NCI-H345 (cell line): ENCODE results near the gene FEZF1.

Source experiments
- DNase-seq: peaks from one replicate; lab custom pipeline; 2025; lab: John Stamatoyannopoulos, UW

Gene FEZF1

DNA sequence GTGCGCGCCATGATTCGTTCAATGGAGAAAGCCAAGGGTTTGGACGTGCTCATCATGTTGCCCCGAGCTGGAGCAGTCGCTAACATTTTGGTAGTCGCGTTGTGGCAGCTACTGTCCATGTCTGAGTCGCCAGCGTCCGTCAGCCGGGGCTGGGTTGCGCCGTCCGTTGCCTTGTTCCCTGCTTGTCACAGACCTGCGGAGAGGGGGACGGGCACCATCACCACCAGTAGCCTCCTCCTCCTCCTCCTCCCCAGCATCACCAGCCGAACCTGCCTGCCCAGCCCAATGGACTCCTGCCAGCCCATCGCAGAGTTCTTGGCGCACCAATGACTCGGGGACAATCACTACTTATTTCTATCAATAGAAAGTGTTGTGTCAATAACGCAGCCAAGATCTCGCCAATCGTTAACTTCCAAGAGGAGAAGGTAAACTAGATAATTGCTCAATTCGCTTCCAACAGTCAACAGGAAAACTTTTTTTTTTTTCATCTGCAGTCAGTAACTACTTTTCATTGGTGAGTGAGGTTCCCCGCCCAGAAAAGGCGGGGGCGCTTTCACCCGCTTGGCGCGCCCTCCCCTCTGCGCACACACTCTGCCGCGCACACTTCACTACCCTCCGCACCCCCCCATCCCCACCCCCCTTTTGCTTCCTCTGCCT, at the start of gene FEZF1:
Gene FEZF1, minus strand, starts transcription at position 432 of the 657 bp plus-strand sequence. Its CDS starts 313 bp downstream, at position 119.
- DNase-seq, result peak; percentile 67

GRCh38 chr7:122352454-122352853, 47.9 kb upstream of the FEZF1 start:
- no peak for DNase-seq

DNA sequence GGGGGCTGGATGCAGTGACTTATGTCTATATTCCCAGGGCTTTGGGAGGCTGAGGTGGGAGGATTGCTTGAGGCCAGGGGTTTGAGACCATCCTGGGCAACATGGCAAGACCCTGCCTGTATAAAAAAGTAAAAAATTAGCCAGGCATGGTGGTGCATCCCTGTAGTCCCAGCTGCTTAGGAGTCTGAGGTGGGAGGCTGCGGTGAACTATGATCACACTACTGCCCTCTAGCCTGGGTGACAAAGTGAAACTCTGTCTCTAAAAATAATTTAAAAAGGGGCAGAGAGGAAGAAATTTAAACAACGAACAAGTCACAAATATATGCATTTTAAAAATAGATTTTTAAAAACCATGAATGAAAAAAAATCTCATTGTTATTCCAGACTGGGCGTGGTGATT, 46.2 kb upstream of the FEZF1 start:
- DNase-seq, result no peak

- DNase-seq, result no peak
Measured at GRCh38 chr7:122344303-122344620, 39.7 kb upstream of the FEZF1 start.

- DNase-seq, result no peak
Measured at GRCh38 chr7:122343601-122344302, 39.2 kb upstream of the FEZF1 start.

- no peak for DNase-seq
Measured at GRCh38 chr7:122340427-122340826, 35.9 kb upstream of the FEZF1 start.

GRCh38 chr7:122339145-122339904, 34.8 kb upstream of the FEZF1 start:
- DNase-seq, result no peak

DNA sequence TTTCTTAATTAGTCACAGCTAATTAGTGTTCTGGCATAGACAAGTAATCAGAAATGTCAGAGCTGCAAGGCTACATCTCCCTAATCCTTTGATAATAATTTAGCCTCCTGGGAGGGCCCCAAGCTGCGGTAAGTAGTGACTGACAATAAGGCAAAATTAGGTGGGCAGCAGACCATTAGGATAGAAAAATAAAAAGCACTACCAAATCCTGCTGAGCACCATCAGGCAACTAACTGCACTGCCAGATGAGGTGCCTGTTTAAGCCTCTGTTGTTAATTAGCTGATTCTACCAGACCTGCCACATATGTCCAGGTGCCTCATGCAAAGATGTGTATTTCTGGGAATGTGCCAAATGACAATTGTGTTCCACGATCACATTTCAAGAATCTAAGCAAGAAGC, 32.5 kb upstream of the FEZF1 start:
- no peak for DNase-seq

DNA sequence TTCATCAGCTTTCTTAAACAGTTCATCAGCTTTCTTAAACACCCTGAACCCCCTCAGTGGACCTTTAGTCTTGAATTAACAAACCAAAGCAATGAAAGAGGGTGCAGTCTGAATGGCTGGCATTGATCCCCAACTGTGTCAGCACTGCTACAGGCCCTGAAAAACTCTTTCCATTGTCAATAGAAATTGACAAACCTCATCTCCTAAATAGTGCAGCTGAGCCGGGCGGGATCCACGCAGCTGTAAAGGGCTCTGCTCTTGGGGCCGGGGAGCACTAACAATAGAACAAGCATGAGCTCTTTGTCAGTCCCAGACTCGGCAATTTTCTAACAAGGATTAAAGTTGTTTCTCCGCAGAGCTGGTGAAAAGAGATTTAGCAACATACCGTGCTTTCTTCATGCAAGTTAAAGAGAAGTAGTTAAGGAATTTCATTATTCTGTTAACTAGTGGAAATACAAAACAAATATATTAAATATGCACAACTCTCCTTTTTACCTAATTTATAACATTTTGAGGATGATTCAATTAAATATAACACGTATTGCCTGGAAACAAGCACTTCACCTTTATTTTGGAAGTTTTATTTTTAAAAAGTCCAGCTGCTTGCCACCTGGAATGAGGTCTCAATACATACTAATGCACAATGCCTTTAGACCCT, 24.7 kb upstream of the FEZF1 start:
- no peak for DNase-seq

DNA sequence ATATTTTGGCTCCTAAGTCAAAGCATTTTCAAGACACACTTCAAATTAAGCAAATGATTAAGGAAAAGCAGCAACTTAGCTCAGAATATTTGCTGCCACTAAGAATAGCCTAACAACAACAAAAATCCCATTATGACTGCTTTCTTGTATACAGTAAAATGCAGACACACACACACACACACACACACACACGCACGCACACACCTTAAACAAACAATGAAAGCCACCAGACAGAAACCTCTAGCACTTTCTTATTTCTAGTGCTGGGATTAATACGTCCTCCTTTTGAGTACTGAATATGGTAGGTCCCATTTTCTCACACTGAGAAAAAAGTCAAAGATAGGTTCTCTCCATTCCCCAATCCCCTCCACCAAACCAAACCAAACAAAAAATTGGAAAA, 23.4 kb upstream of the FEZF1 start:
- no peak for DNase-seq

- peak; percentile 8 for DNase-seq
Measured at GRCh38 chr7:122316467-122317388, 12.2 kb upstream of the FEZF1 start.

DNA sequence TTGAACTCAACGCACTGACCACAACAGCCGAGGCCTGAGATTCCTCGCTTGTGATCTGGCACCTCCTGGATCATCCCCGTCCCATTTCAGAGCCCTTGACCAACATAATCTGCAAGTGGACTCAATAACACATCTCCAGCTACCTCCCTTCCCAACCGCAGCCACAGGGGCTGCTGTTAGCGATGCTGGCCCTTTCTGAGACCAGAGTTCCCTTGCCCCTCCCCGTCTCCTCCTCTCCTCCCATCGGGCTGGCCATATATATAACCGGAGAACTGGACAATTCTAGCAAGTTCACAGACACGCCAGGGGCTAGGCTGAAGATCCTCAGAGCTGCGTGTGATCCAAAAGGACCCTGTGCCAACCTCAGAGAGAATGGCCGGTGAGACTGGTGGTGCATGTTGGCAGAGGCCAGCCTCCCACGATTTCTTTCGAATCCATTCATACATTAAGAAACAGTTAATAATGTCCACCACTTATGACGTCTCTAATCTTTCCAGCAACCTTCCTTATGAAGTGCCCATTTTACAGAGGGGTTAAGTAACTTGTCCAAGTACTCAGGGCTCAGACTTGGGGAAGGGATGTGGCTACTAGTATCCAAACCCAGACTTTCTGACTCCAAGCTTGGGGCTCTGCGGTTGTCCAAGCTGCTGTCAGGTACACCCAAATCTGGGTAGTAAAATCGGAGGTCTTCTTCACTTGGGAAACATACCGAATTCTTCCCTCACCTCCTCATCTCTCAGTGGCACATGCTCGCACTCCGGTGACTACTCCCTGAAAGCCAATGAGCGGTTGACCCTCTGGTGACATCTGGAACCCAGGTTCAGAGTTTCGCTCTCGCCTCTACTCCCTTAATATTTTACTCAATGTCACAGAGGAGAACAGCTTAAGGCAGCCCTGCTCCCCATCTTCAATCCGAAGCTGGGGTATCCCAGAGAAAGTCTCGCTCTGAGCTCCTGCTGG, 11.2 kb upstream of the FEZF1 start:
- no peak for DNase-seq

DNA sequence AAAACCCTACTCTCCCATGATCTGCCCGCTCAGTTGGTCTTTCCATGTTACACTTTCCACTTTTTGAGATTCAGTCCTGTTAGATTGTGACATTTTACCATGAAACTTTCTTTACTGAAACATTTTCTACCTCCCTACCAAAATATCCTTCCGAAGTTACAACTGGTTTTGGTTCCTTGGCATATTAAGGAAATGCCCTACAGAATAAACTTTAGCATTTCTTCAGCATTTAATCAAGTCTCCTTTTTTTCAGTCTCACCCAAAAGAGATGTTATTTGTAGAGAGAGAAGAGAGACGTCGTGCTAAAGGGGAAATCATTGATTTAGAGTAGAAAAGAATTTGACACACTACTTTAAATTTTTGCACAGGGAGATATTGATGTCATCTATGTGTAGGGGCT, 9.7 kb upstream of the FEZF1 start:
- DNase-seq, result no peak

DNA sequence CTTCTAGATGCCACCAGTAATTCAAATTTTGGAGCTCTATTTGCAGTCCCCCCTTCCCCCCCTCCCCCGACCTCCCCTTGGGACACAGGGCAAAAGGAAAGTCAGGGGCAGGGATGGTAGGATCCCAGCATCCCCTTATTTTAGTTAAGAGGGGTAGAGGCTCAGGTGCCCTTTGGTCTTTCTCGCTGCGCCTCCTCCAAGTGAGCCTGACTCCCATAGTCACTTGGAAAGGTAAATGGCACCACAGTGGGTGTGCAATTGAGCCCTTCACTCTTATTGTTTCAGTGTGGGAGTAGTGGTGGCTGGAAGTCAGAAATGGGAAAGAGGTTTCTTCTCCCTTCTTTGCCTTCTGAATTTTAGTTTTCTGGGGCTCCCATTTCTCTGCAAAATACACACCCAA, 8.2 kb upstream of the FEZF1 start:
- no peak for DNase-seq

DNA sequence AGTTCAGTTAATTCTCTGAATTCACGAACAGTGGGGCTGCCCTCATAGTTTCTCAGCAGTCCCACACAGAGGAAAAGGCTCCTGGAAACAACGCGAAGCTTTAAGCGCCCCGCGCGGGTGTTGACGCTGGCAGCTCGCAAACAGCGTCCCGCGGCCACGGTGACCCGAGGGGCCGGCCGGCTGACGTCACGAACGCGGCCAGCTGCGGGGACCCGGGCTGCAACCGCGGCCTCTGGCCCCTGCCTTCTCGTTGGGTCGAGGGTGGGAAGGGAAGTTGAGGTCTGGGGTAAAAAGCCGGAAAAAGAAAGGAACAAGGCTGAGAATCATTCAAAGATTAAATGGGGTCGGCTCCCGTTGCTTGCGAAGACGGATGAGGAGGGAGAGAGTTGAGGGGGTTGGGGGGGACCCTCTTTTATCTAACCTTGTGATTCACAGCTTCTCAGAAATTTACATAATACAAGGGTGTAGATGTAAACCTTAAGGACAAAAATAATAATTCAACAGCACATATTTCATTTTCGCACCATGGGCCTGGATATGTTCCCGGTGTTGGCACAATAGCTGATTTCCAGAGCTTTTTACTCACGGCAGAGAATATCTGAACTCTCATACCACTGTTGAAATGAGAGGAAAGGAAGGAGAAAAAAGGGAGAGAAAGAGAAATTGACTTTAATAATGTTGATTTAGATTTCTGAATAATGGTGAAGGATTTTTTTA, 7.3 kb upstream of the FEZF1 start:
- DNase-seq, result no peak

DNA sequence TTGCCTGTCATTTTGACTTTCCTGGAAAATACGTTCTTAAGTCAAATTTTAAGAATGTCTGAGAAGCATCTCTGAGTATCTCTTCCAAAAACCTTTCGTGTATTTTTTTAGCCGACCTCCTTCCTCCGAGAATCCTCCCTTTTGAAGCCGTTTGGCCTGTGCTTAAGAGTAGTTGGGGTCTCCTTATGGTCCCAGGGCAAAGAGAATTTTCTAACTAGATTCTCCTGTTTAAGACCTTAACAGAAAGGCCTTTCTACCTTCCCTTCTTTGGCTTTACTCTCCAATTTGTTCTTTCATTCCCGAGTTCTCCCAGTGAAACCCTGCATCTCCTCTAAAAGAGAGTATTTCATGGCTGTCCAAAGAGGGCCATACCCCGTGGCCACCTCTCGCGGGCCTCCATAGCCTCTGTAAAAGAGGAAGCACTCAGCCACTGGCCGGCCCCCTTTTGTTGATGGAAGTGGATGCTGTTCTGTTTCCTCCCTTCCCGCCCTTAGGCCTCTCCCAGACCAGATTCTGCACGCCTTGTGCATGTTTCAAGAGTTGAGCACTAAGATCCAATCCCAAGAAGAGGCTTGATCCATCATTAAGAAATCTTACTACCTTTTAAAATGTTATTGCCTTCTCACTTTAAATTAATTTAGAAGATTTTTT, 6.6 kb upstream of the FEZF1 start:
- DNase-seq, result no peak

DNA sequence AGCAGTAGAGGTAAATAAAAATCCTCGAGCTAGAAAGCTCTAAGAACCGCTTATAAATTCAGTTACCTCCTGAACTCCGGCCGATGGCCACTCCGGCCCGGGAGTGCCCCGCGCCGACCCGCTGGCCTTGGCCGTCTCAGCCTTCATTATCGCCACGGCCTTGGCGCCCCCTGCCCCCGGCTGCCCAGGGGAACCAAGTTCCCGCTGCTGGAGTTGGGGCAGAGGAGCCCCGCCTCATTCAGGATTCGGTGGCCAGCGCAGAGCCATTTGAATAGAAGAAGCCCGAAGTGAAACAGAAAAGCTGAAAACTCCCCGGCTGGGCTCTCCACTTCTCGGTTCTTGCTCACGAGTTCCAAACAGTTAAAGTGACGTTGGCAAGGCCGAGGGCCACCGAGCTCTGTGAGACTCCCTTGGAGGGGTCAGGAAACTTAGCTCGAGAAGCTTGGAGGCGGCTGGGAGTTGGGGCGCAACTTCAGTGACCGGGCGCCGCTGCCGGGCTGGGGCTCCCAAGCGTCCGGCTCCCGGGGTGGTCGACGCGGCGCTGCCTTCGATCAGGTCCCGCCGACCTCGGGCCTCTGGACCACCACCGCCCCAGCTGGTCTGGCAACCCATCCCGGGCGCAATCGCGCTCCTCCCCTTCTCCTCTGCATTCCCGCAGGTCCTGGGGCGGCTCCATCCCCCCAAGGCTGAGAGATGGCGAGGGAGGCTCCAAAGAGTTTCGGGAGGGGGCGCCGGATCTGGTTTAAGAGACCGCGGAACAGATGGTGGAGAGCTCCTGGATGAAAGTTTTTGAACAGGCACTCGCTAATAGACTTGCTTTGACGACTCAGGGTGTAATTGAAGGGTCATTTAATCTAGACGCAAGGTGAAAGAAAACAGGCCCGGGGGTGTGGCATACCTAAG, 5.8 kb upstream of the FEZF1 start:
- no peak for DNase-seq

DNA sequence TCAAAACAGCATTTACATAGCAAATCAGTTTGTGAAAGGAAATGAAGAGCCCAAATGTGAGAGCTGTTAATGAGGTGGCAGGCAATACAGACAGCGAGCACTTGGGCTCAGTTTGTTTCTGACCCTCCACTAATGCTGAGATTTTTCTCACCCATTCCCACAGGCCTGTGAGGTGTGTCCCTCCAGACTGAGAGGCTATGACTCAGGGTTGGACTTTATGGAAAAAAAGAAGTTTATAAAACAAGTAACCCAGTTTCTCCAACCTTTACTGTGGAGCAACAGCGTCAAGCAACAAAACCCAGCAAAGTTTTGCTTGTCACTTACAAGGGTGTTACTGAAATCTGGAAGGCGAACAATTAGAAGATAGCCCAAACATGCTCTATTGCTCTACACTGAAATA, 4.9 kb upstream of the FEZF1 start:
- no peak for DNase-seq
